BJ (cell line): Measurements from ENCODE around the gene REP15. TPM values are rescaled to one million over a fixed set of nuclear protein-coding genes. Genes with fewer than 3 reads are reported as not detected.
"Not testable (repeated sequence)": the region's sequence is repeated elsewhere in the genome, so short reads cannot be mapped to it uniquely, and the experiment has no call there.

ENCODE experiments used
- CTCF ChIA-PET: fragments of 350-600 bp; formaldehyde crosslinking; extraction: SDS; loops from one replicate; lab custom pipeline; 2021; ENCODE audit warnings: antibody characterized with exemption, inconsistent platforms; lab: Yijun Ruan, JAX
- POLR2A ChIA-PET: fragments of 300-600 bp; sonication (Branson Sonifier 250); formaldehyde crosslinking; extraction: SDS; loops from one replicate; lab custom pipeline; 2021; ENCODE audit warnings: antibody characterized with exemption; lab: Charles Lee
- DNase-seq: peaks from one replicate; pipeline ENCODE4 v3.0.0-alpha.2; 2011; ENCODE audit warnings: low read depth
- H3K27me3 ChIP-seq: 2 replicates; pipeline ENCODE4 v1.6.0; 2011; ENCODE audit warnings: low read length; ENCODE audit not compliant: control insufficient read depth, insufficient read depth
- H3K36me3 ChIP-seq: 2 replicates; pipeline ENCODE4 v1.5.1; 2011; ENCODE audit warnings: low read length; ENCODE audit not compliant: control insufficient read depth, insufficient read depth
- H3K4me3 ChIP-seq: 2 replicates; pipeline ENCODE4 v1.5.1; 2011; ENCODE audit warnings: low read depth, mild to moderate bottlenecking, control low read depth, low read length
- CTCF ChIP-seq: IDR thresholded peaks from 2 replicates; pipeline ENCODE4 v1.5.1; 2011; ENCODE audit warnings: low read depth, mild to moderate bottlenecking, control low read depth, inconsistent platforms, low read length, moderate library complexity; ENCODE audit not compliant: insufficient read depth
- polyA minus RNA-seq: library from RNA; depleted of rRNA, polyadenylated mRNA; stranded (reverse); fragments of >200 nt; gene quantifications from 2 replicates; pipeline ENCODE4 v1.2.3, GENCODE V29; 2011; rRNA and poly(A)+ RNA removed
- polyA plus RNA-seq: library from polyadenylated mRNA; depleted of rRNA; stranded (reverse); fragments of >200 nt; gene quantifications from 2 replicates; pipeline ENCODE4 v1.2.3, GENCODE V29; 2011; rRNA removed

Gene REP15
- polyA plus RNA-seq (0.63 and 1.0 TPM in 2 replicates), polyA minus RNA-seq (0.81 and 0.87 TPM in 2 replicates)

GRCh38 chr12:27696293-27696652 lies at the start of gene REP15:
Gene REP15, plus strand, starts transcription at chr12:27696447. Its CDS starts 116 bp downstream, at chr12:27696563.
- Histone ChIP-seq H3K27me3 (no peaks in the 10 kb centered on the region), H3K36me3 (peaks cover 12% of the 10 kb centered on the region), H3K4me3 (no peak within 1 kb of the TSS)
- no peak for TF ChIP-seq CTCF
- DNase-seq, result no peak
- CTCF ChIA-PET, result interaction anchor here (0.6 to 0.9 kb wide), 2 partner anchors 43 to 1463 kb away, joined by 3 read pairs; no protein-coding TSS in a partner anchor
- POLR2A ChIA-PET, result no interaction called here

GRCh38 chr12:27650011-27650410 lies 46.2 kb upstream of the REP15 start:
- ChIA-PET CTCF (no interaction called here), POLR2A (no interaction called here)
- H3K36me3 ChIP-seq, result peaks cover 1% of the 10 kb centered on the region; the same call in 1 of the 2 replicates
- DNase-seq, result no peak
- no peak overlapping the region for H3K4me3 ChIP-seq
- no peaks in the 10 kb centered on the region for H3K27me3 ChIP-seq
- TF ChIP-seq CTCF, result no peak

GRCh38 chr12:27651201-27651600 lies 45.0 kb upstream of the REP15 start:
- ChIA-PET POLR2A (no interaction called here), CTCF (interaction anchor here (2.1 kb wide), 1 partner anchor 217 kb away, joined by 10 read pairs; no protein-coding TSS in a partner anchor)
- TF ChIP-seq CTCF, result no peak
- H3K27me3 ChIP-seq, result no peaks in the 10 kb centered on the region
- no peak overlapping the region for H3K4me3 ChIP-seq
- H3K36me3 ChIP-seq, result no peaks in the 10 kb centered on the region; the same call in 1 of the 2 replicates
- DNase-seq, result no peak

GRCh38 chr12:27652174-27652763 lies 44.0 kb upstream of the REP15 start:
- peak; percentile 84 for TF ChIP-seq CTCF
- H3K4me3 ChIP-seq, result no peak overlapping the region
- peak; percentile 26 for DNase-seq
- POLR2A ChIA-PET, result interaction anchor here (0.6 kb wide), 1 partner anchor 226 kb away, joined by 4 read pairs; no protein-coding TSS in a partner anchor
- no peaks in the 10 kb centered on the region; the same call in 1 of the 2 replicates for H3K36me3 ChIP-seq
- no peaks in the 10 kb centered on the region for H3K27me3 ChIP-seq
- CTCF ChIA-PET, result interaction anchor here (0.7 to 2.1 kb wide), 15 partner anchors 8 to 636 kb away, joined by 3 to 17 read pairs (median 3); partner anchors contain the start of gene REP15

GRCh38 chr12:27653661-27654060 lies 42.6 kb upstream of the REP15 start:
- no peaks in the 10 kb centered on the region for H3K27me3 ChIP-seq
- CTCF ChIA-PET, result interaction anchor here (1.4 to 1.7 kb wide), 3 partner anchors 9 to 230 kb away, joined by 4 to 17 read pairs (median 14); no protein-coding TSS in a partner anchor
- H3K36me3 ChIP-seq, result no peaks in the 10 kb centered on the region
- no peak for TF ChIP-seq CTCF
- POLR2A ChIA-PET, result no interaction called here
- no peak overlapping the region for H3K4me3 ChIP-seq
- DNase-seq, result no peak

- H3K36me3 ChIP-seq, DNase-seq, POLR2A ChIA-PET, H3K27me3 ChIP-seq, H3K4me3 ChIP-seq: not testable (repeated sequence)
- CTCF ChIA-PET, result interaction anchor here (1.1 kb wide), 1 partner anchor 49 kb away, joined by 3 read pairs; no protein-coding TSS in a partner anchor
These were observed 40.8 kb upstream of the REP15 start for GRCh38 chr12:27655476-27655875.
